Pancreas (tissue), 10 donors: ENCODE results near the gene TAGAP. TPM values are rescaled to one million over a fixed set of nuclear protein-coding genes. Genes with fewer than 3 reads are reported as not detected.
"Not testable (repeated sequence)": the region's sequence is repeated elsewhere in the genome, so short reads cannot be mapped to it uniquely, and the experiment has no call there.

Experiments used
- ATAC-seq, 4 donors: fragments of 200-7000 bp; cut with Tn5 transposase; one replicate each; pipeline versions ENCODE4 v1.8.0 to v1.9.1; 2020; ENCODE audit warnings: mild to moderate bottlenecking in 4 of 4, moderate library complexity in 4 of 4
- DNase-seq, 6 donors: peaks; one replicate each; pipeline ENCODE4 v3.0.0-alpha.2; 2020
- FAIRE-seq: peaks from 2 replicates; lab custom pipeline; 2012; peaks lifted over from hg19 to GRCh38; lab: Jason Lieb, UNC
- H3K27ac ChIP-seq, 4 donors: fragments of 200-600 bp; sonication (generic); 1 replicate in 3 of 4; 2 replicates in 1 of 4; pipeline versions ENCODE4 v1.5.0 to v1.8.0; 2020
- H3K27me3 ChIP-seq, 4 donors: fragments of 200-600 bp; one replicate each; pipeline ENCODE4 v1.8.0; 2021
- H3K36me3 ChIP-seq, 3 donors: fragments of 200-600 bp; sonication (generic) in 1 of 3; one replicate each; pipeline versions ENCODE4 v1.5.0 to v1.8.0; 2020 to 2021
- H3K4me1 ChIP-seq, 3 donors: fragments of 200-600 bp; one replicate each; pipeline ENCODE4 v1.8.0; 2021
- H3K4me3 ChIP-seq, 4 donors: fragments of 200-600 bp; sonication (generic) in 2 of 4; one replicate each; pipeline versions ENCODE4 v1.5.0 to v1.8.0; 2020 to 2021
- H3K9me3 ChIP-seq, 4 donors: fragments of 200-600 bp; one replicate each; pipeline ENCODE4 v1.8.0; 2021
- WGBS, 2 donors: extraction: QIAGEN DNeasy Blood & Tissue Kit; methylation state at CpG; one replicate each; pipeline ENCODE4 v1.1.7; 2013; 5-methylcytosine and 5-hydroxymethylcytosine counted together
- intact Hi-C, 3 donors: fragments of 100-400 bp; cut with DNase I; formaldehyde crosslinking; loops; one replicate each; pipeline versions ENCODE4 v1.11.1 to v1.14.2; 2022
- polyA plus RNA-seq, 2 donors: library from polyadenylated mRNA; stranded (reverse); fragments of 200-250 nt; gene quantifications; one replicate each; pipeline ENCODE4 v1.2.3, GENCODE V29; 2013
- total RNA-seq, 6 donors: library from RNA; stranded (reverse); fragmentation: NEBNext Ultra II Directional in 4 of 6; extraction: Animal tissue kit (Norgen Biotek cat#: 25700) in 4 of 6; gene quantifications; one replicate each; pipeline versions ENCODE4 v1.2.1 to v1.2.4, GENCODE V29; 2021 to 2023
- TF ChIP-seq, protein P1 (sequence below), 4 donors: fragments of 200-600 bp; sonication (generic) in 3 of 4; IDR thresholded peaks; one replicate each; pipeline versions ENCODE4 v1.5.0 to v1.8.0; 2021; ENCODE audit warnings: antibody characterized with exemption in 4 of 4
- donor health status: healthy with polysubstance abuse.
- donor health status: DM: no; HTN: no; CAD: no; lungs with moderate emphysema.
- donor health status: DM: no; HTN: no; CAD: no.
- donor health status: control.
- donor health status: control.
- donor health status: Bipolar disorder and iron deficiency.
- donor health status: DM: yes; HTN: yes; CAD: no.
- donor health status: DM: no; HTN: no; CAD: no.
- donor health status: DM: no; HTN: no; CAD: no.
- donor health status: DM: yes; HTN: yes; CAD: no.

Gene TAGAP
- total and polyA plus RNA-seq, 8 donors, result 0.19 to 4.1 (median 0.53) TPM

DNA sequence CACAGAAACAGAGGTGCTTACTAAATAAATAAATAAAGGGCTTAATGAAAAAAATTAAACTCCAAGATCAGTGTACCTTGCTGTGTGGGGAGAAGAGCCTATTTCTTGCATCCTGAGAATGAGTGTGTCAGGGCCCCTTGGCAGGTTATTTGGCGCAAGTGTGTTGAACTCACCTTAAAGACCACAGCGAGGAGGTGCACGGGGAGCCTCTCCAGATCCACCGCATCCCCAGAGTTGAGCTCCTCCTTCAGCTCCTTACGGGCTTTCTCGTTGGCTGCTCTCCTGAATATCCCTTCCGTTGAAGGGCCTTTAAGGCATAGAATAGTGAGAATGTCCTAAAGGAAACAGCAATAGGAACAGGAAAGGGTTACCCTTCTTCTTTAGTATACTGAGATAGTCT lies 3.6 kb downstream of the TAGAP start:
- H3K36me3 ChIP-seq, result no peaks in the 10 kb centered on the region
- H3K4me1 ChIP-seq, result peaks cover 0 to 3% (median 0%) of the 10 kb centered on the region in 3 donors
- intact Hi-C loops, result loop anchor here in 2 of 3 donors (10.0 kb wide), 1 partner anchor 64 kb away; no protein-coding TSS in a partner anchor
- ATAC-seq (no peak), DNase-seq (no peak), FAIRE-seq (no peak)
- peaks cover 0 to 3% (median 0%) of the 10 kb centered on the region in 4 donors for H3K27me3 ChIP-seq
- H3K9me3 ChIP-seq, result no peaks in the 10 kb centered on the region
- TF ChIP-seq, protein P1, sequence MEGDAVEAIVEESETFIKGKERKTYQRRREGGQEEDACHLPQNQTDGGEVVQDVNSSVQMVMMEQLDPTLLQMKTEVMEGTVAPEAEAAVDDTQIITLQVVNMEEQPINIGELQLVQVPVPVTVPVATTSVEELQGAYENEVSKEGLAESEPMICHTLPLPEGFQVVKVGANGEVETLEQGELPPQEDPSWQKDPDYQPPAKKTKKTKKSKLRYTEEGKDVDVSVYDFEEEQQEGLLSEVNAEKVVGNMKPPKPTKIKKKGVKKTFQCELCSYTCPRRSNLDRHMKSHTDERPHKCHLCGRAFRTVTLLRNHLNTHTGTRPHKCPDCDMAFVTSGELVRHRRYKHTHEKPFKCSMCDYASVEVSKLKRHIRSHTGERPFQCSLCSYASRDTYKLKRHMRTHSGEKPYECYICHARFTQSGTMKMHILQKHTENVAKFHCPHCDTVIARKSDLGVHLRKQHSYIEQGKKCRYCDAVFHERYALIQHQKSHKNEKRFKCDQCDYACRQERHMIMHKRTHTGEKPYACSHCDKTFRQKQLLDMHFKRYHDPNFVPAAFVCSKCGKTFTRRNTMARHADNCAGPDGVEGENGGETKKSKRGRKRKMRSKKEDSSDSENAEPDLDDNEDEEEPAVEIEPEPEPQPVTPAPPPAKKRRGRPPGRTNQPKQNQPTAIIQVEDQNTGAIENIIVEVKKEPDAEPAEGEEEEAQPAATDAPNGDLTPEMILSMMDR (IDR thresholded peaks at IDR 0.05), result no peak
- 93 to 94% methylated on average over 7 of the region's 7 CpGs for WGBS, 2 donors
- no peak overlapping the region for H3K4me3 ChIP-seq
- H3K27ac ChIP-seq, result no peak overlapping the region

DNA sequence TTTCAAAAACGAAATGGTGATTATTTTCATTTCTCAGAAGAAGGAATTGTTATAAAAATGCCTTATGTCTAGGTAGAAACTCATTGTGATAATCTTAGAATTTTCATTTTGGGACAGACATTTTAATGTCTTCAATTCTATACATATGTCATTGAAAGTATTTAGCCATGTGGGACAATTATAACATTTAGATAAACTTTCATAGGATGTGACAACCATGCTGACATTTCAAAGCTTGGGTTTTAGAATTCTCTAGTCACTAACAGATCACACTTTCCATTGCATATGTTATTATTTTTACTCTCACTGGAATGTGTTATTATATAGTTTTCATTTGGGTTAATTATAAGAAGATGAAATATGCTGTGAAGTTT lies 4.9 kb downstream of the TAGAP start:
- H3K9me3 ChIP-seq, result no peaks in the 10 kb centered on the region
- H3K4me1 ChIP-seq, result peaks cover 0 to 3% (median 0%) of the 10 kb centered on the region in 3 donors
- no peak overlapping the region for H3K4me3 ChIP-seq
- intact Hi-C loops, result loop anchor here in 2 of 3 donors (10.0 kb wide), 1 partner anchor 65 kb away; no protein-coding TSS in a partner anchor
- no peaks in the 10 kb centered on the region for H3K27me3 ChIP-seq
- peak overlapping the region in 2 of 4 donors; percentile 15 to 59 for H3K27ac ChIP-seq
- DNase-seq (no peak), FAIRE-seq (no peak), ATAC-seq (no peak)
- 54 to 78% methylated on average over 1 of the region's 1 CpG for WGBS, 2 donors
- no peaks in the 10 kb centered on the region for H3K36me3 ChIP-seq
- TF ChIP-seq, protein P1 (IDR thresholded peaks at IDR 0.05), result no peak

DNA sequence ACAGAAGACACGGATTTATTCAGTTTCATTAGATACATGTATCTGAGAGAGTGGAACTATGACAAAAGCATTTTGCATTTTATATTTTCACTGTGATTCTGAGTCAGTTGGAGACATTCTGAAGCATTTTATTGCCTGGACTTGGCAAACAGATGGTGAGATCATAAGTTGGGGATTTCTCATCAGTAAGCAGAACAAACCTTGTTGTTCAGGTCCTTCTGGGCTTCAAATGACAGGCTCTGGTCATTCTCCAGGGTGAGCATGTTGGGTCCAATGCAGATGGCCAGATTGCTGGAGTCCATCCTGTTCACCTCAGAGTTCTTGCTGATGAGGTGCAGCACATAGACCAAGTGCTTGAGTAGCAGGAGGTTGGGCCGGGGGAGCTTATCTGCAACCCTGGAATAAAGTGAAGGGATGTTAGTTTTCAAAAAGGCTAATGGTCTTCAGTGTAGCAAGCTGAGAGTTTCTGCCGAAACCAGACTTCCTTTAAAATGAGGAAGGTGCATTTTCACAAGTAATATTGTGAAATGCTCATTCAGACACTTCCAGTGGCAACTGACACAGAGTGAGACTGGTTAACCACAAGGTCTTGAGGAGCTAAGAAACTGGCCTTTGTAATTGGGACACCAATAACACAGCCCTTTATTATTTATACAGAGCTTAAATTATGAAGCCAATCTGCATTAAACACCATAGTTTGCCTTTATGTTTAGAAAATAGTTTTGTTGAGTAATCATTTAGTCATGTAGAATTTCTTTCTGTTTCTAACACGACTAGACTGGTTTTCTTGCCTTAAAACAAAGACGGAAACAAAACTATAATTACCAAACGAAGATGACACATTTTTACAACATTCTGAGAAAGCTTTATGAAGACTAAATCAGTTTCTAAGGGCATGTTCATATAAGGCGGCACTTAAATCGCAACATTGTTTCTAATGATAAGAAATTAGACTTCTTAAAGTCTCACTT lies 5.6 kb downstream of the TAGAP start:
- ATAC-seq, result peak in 2 of 4 donors; percentile 25 to 34
- peaks cover 0 to 3% (median 0%) of the 10 kb centered on the region in 3 donors for H3K4me1 ChIP-seq
- intact Hi-C loops, result no loop called here
- TF ChIP-seq, protein P1 (IDR thresholded peaks at IDR 0.05), result no peak
- DNase-seq, result no peak
- peak overlapping the region in 2 of 4 donors; percentile 15 to 59 for H3K27ac ChIP-seq
- 74 to 76% methylated on average over 8 of the region's 8 CpGs for WGBS, 2 donors
- H3K9me3 ChIP-seq, result no peaks in the 10 kb centered on the region
- no peak overlapping the region for H3K4me3 ChIP-seq
- FAIRE-seq, result no peak
- H3K36me3 ChIP-seq, result no peaks in the 10 kb centered on the region
- H3K27me3 ChIP-seq, result no peaks in the 10 kb centered on the region

GRCh38 chr6:159038318-159038717 lies 6.5 kb downstream of the TAGAP start:
- H3K4me3 ChIP-seq, H3K9me3 ChIP-seq, H3K36me3 ChIP-seq, H3K27me3 ChIP-seq, DNase-seq, H3K4me1 ChIP-seq, FAIRE-seq, intact Hi-C loops, ATAC-seq: not testable (repeated sequence)
- WGBS, 2 donors, result 84 to 85% methylated on average over 12 of the region's 12 CpGs
- H3K27ac ChIP-seq, result peak overlapping the region in 2 of 4 donors; percentile 15 to 59

- FAIRE-seq, result no peak
- TF ChIP-seq, protein P1 (IDR thresholded peaks at IDR 0.05), result no peak
- intact Hi-C loops, result no loop called here
- DNase-seq, result no peak
- peaks cover 0 to 3% (median 0%) of the 10 kb centered on the region in 3 donors for H3K4me1 ChIP-seq
- no peak overlapping the region for H3K4me3 ChIP-seq
- no peak for ATAC-seq
- H3K36me3 ChIP-seq, result no peaks in the 10 kb centered on the region
- H3K9me3 ChIP-seq, result no peaks in the 10 kb centered on the region
- no peaks in the 10 kb centered on the region for H3K27me3 ChIP-seq
- no peak overlapping the region for H3K27ac ChIP-seq
- 56 to 66% methylated on average over 5 of the region's 5 CpGs for WGBS, 2 donors
Measured at GRCh38 chr6:159037756-159038290, 7.0 kb downstream of the TAGAP start.
